WTC11 (cell line): Measurements from ENCODE around the gene TMEM238. TPM values are rescaled to one million over a fixed set of nuclear protein-coding genes. Genes with fewer than 3 reads are reported as not detected.

Source experiments
- ATAC-seq: fragments of 200-7000 bp; cut with Tn5 transposase; 2 replicates; pipeline ENCODE4 v1.10.0; 2021; ENCODE audit warnings: mild to moderate bottlenecking, moderate library complexity
- CTCF ChIA-PET: fragments of 300-600 bp; sonication (Branson Sonifier 250); formaldehyde crosslinking; loops from one replicate; lab custom pipeline; 2021; ENCODE audit warnings: antibody characterized with exemption; lab: Charles Lee
- POLR2A ChIA-PET: fragments of 350-600 bp; sonication (Branson Sonifier 250); formaldehyde crosslinking; loops from one replicate; lab custom pipeline; 2021; ENCODE audit warnings: antibody characterized with exemption; lab: Charles Lee
- DNase-seq: peaks from one replicate; pipeline ENCODE4 v3.0.0; 2021; ENCODE audit warnings: low spot score
- H3K27ac Mint-ChIP-seq: 2 replicates; pipeline ENCODE4 v1.8.0; 2021; ENCODE audit warnings: mixed read lengths
- H3K27me3 Mint-ChIP-seq: 2 replicates; pipeline ENCODE4 v1.8.0; 2021; ENCODE audit warnings: low read depth, mild to moderate bottlenecking, moderate library complexity, mixed read lengths
- H3K36me3 Mint-ChIP-seq: 2 replicates; pipeline ENCODE4 v1.8.0; 2021; ENCODE audit warnings: mixed read lengths
- H3K4me1 Mint-ChIP-seq: 2 replicates; pipeline ENCODE4 v1.8.0; 2022; ENCODE audit warnings: mixed read lengths
- H3K4me3 Mint-ChIP-seq: 2 replicates; pipeline ENCODE4 v1.8.0; 2021; ENCODE audit warnings: mild to moderate bottlenecking, moderate library complexity, mixed read lengths
- H3K9me3 Mint-ChIP-seq: 2 replicates; pipeline ENCODE4 v1.8.0; 2021; ENCODE audit warnings: mixed read lengths
- AR ChIP-seq: fragments of 250-450 bp; sonication (Bioruptor Pico); IDR thresholded peaks from 2 replicates; pipeline ENCODE4 v1.9.0; 2021; ENCODE audit warnings: mild to moderate bottlenecking
- CREB1 ChIP-seq: sonication (generic); formaldehyde crosslinking; IDR thresholded peaks from 2 replicates; pipeline ENCODE4 v1.8.0; 2023; ENCODE audit warnings: mild to moderate bottlenecking, missing genetic modification reagents
- EMX1 ChIP-seq: fragments of 250-450 bp; sonication (Bioruptor Pico); IDR thresholded peaks from 2 replicates; pipeline ENCODE4 v1.8.0; 2021; ENCODE audit warnings: mild to moderate bottlenecking
- GRHL2 ChIP-seq: fragments of 250-450 bp; sonication (Bioruptor Pico); IDR thresholded peaks from 2 replicates; pipeline ENCODE4 v1.8.0; 2022; ENCODE audit warnings: mild to moderate bottlenecking, moderate library complexity; ENCODE audit not compliant: insufficient replicate concordance, severe bottlenecking
- HMGXB4 ChIP-seq: sonication (generic); formaldehyde crosslinking; IDR thresholded peaks from 2 replicates; pipeline ENCODE4 v1.8.1; 2023; ENCODE audit warnings: mild to moderate bottlenecking, moderate library complexity, missing genetic modification reagents
- KAT7 ChIP-seq: sonication (generic); formaldehyde crosslinking; IDR thresholded peaks from 2 replicates; pipeline ENCODE4 v1.8.1; 2023; ENCODE audit warnings: missing genetic modification reagents, mild to moderate bottlenecking, borderline replicate concordance
- PRDM15 ChIP-seq: sonication (generic); formaldehyde crosslinking; IDR thresholded peaks from 2 replicates; pipeline ENCODE4 v1.8.0; 2022; ENCODE audit warnings: missing genetic modification reagents
- PRRX2 ChIP-seq: fragments of 250-450 bp; sonication (Bioruptor Pico); IDR thresholded peaks from 2 replicates; pipeline ENCODE4 v1.8.0; 2021; ENCODE audit warnings: mild to moderate bottlenecking
- RELA ChIP-seq: sonication (generic); formaldehyde crosslinking; IDR thresholded peaks from 2 replicates; pipeline ENCODE4 v1.8.1; 2022; ENCODE audit warnings: missing genetic modification reagents, mild to moderate bottlenecking, borderline replicate concordance
- SMAD4 ChIP-seq: sonication (generic); formaldehyde crosslinking; IDR thresholded peaks from 2 replicates; pipeline ENCODE4 v1.8.0; 2022; ENCODE audit warnings: mild to moderate bottlenecking, missing genetic modification reagents
- STAT6 ChIP-seq: sonication (generic); formaldehyde crosslinking; conservative IDR thresholded peaks from 2 replicates; pipeline ENCODE4 v1.8.1; 2023; ENCODE audit warnings: mild to moderate bottlenecking, low read depth, missing genetic modification reagents, moderate library complexity
- TEAD4 ChIP-seq: sonication (generic); formaldehyde crosslinking; IDR thresholded peaks from 2 replicates; pipeline ENCODE4 v1.8.0; 2022; ENCODE audit warnings: mild to moderate bottlenecking, missing genetic modification reagents
- ZBTB43 ChIP-seq: sonication (generic); formaldehyde crosslinking; IDR thresholded peaks from 2 replicates; pipeline ENCODE4 v1.8.1; 2023; ENCODE audit warnings: mild to moderate bottlenecking, missing genetic modification reagents
- ZMAT4 ChIP-seq: fragments of 250-450 bp; sonication (Bioruptor Pico); IDR thresholded peaks from 2 replicates; pipeline ENCODE4 v1.9.0; 2021; ENCODE audit warnings: mild to moderate bottlenecking
- ZNF121 ChIP-seq: sonication (generic); formaldehyde crosslinking; IDR thresholded peaks from 2 replicates; pipeline ENCODE4 v1.8.0; 2023; ENCODE audit warnings: missing genetic modification reagents
- ZNF671 ChIP-seq: fragments of 250-450 bp; sonication (Bioruptor Pico); IDR thresholded peaks from 2 replicates; pipeline ENCODE4 v1.8.0; 2021; ENCODE audit warnings: mild to moderate bottlenecking
- total RNA-seq: library from RNA; stranded (reverse); gene quantifications from 3 replicates; pipeline ENCODE4 v1.2.3, GENCODE V29; 2021

Gene TMEM238
- total RNA-seq, 1 experiment from 2014 or later: 8.3 TPM

- TF ChIP-seq PRDM15 (peak; percentile 94), AR (CRISPR knock-in tag) (no peak), CREB1 (no peak), ZNF671 (CRISPR knock-in tag) (no peak), PRRX2 (CRISPR knock-in tag) (no peak), SMAD4 (CRISPR knock-in tag) (no peak), RELA (no peak), ZNF121 (CRISPR knock-in tag) (no peak), GRHL2 (CRISPR knock-in tag) (no peak), EMX1 (CRISPR knock-in tag) (no peak), HMGXB4 (CRISPR knock-in tag) (no peak)
- TF ChIP-seq, all 79 proteins: peak for 5
These were observed 35.6 kb downstream of the TMEM238 start (continued) for GRCh38 chr19:55348317-55349034.

- Mint-ChIP-seq H3K27ac (peak overlapping the region; percentile 96), H3K4me1 (peaks cover 49% of the 10 kb centered on the region), H3K4me3 (peak overlapping the region; percentile 52), H3K36me3 (peaks cover 22% of the 10 kb centered on the region), H3K9me3 (no peaks in the 10 kb centered on the region), H3K27me3 (peaks cover 22% of the 10 kb centered on the region)
- DNase-seq (no peak), ATAC-seq (no peak)
- no peak for TF ChIP-seq ZMAT4 (CRISPR knock-in tag)
- TF ChIP-seq EMX1 (CRISPR knock-in tag): no peak
- TF ChIP-seq ZBTB43 (CRISPR knock-in tag): no peak
- no peak for TF ChIP-seq CREB1
- no peak for TF ChIP-seq KAT7
- TF ChIP-seq STAT6 (CRISPR knock-in tag): no peak
- no peak for TF ChIP-seq TEAD4
- CTCF ChIA-PET: interaction anchor here (1.0 to 3.4 kb wide), 5 partner anchors 9 to 187 kb away, joined by 3 to 30 read pairs (median 4); partner anchors contain the start of genes IL11 and KMT5C
- POLR2A ChIA-PET: interaction anchor here (0.5 to 3.7 kb wide), 4 partner anchors 9 to 45 kb away, joined by 3 to 28 read pairs (median 11); partner anchors contain the start of gene KMT5C
These were observed 36.6 kb downstream of the TMEM238 start for GRCh38 chr19:55347442-55348009.
